K562 (cell line): ENCODE results near the gene TRMT1. TPM values are rescaled to one million over a fixed set of nuclear protein-coding genes. Genes with fewer than 3 reads are reported as not detected.

Source experiments
- BCOR ChIP-seq: fragments of 450-650 bp; IDR thresholded peaks from 2 replicates; pipeline ENCODE4 v1.6.1; 2016
- BHLHE40 ChIP-seq: IDR thresholded peaks from 2 replicates; pipeline ENCODE4 v1.6.1; 2011; ENCODE audit warnings: low read length, improper control_type of control experiment
- CBFA2T3 ChIP-seq: fragments of 450-650 bp; IDR thresholded peaks from 2 replicates; pipeline ENCODE4 v1.6.1; 2017
- CREM ChIP-seq: IDR thresholded peaks from 2 replicates; pipeline ENCODE4 v1.6.1; 2014; ENCODE audit warnings: antibody characterized with exemption, low read depth
- CXXC5 ChIP-seq: fragments of 250-450 bp; sonication (Bioruptor Pico); IDR thresholded peaks from 2 replicates; pipeline ENCODE4 v1.8.0; 2022; ENCODE audit warnings: inconsistent platforms, mild to moderate bottlenecking, moderate library complexity
- HDAC2 ChIP-seq: fragments of 450-650 bp; IDR thresholded peaks from 2 replicates; pipeline ENCODE4 v1.6.1; 2016; ENCODE audit warnings: mild to moderate bottlenecking
- HES1 ChIP-seq: fragments of 450-650 bp; IDR thresholded peaks from 2 replicates; pipeline ENCODE4 v1.6.1; 2016; ENCODE audit warnings: low read depth, mild to moderate bottlenecking, moderate library complexity
- KHSRP ChIP-seq: fragments of 450-650 bp; IDR thresholded peaks from 2 replicates; pipeline ENCODE4 v1.6.1; 2017
- L3MBTL2 ChIP-seq: fragments of 450-650 bp; IDR thresholded peaks from 2 replicates; pipeline ENCODE4 v1.6.1; 2016; ENCODE audit warnings: mild to moderate bottlenecking, moderate library complexity
- MEIS2 ChIP-seq: fragments of 450-650 bp; IDR thresholded peaks from 2 replicates; pipeline ENCODE4 v1.6.1; 2014; ENCODE audit warnings: mild to moderate bottlenecking; ENCODE audit not compliant: partially characterized antibody
- MNT ChIP-seq, 2 experiments: fragments of 450-650 bp; conservative IDR thresholded peaks; 2 replicates each; pipeline ENCODE4 v1.6.1; 2017; ENCODE audit warnings: mild to moderate bottlenecking in 2 of 2, moderate library complexity in 2 of 2
- MTA1 ChIP-seq: fragments of 450-650 bp; IDR thresholded peaks from 2 replicates; pipeline ENCODE4 v1.6.1; 2017; ENCODE audit warnings: borderline replicate concordance
- NONO ChIP-seq, 2 experiments: fragments of 200-400 bp in 1 of 2; fragments of 450-650 bp in 1 of 2; formaldehyde crosslinking in 1 of 2; IDR thresholded peaks; 2 replicates each; pipeline ENCODE4 v1.6.1; 2017; ENCODE audit warnings: low read depth in 2 of 2, mild to moderate bottlenecking in 2 of 2, moderate library complexity in 2 of 2, low read length in 1 of 2
- NR2F6 ChIP-seq: fragments of 450-650 bp; formaldehyde crosslinking; IDR thresholded peaks from 2 replicates; pipeline ENCODE4 v1.4.0; 2020; ENCODE audit warnings: mild to moderate bottlenecking
- PCBP1 ChIP-seq: fragments of 200-400 bp; formaldehyde crosslinking; IDR thresholded peaks from 2 replicates; pipeline ENCODE4 v1.6.1; 2018; ENCODE audit warnings: mild to moderate bottlenecking, low read depth, low read length; ENCODE audit not compliant: poor library complexity, severe bottlenecking
- PHF21A ChIP-seq: fragments of 450-650 bp; IDR thresholded peaks from 2 replicates; pipeline ENCODE4 v1.6.1; 2017; ENCODE audit warnings: low read depth, borderline replicate concordance
- PHF8 ChIP-seq: fragments of 200-600 bp; sonication (generic); IDR thresholded peaks from 2 replicates; pipeline ENCODE4 v1.6.1; 2012; ENCODE audit warnings: mixed run types, mild to moderate bottlenecking, inconsistent platforms, low read length, moderate library complexity, borderline replicate concordance
- RAD51 ChIP-seq: fragments of 450-650 bp; IDR thresholded peaks from 2 replicates; pipeline ENCODE4 v1.7.1; 2016; ENCODE audit warnings: low read depth, mild to moderate bottlenecking, borderline replicate concordance
- SRSF7 ChIP-seq: fragments of 200-400 bp; formaldehyde crosslinking; optimal IDR thresholded peaks from 2 replicates; pipeline ENCODE3; 2017; ENCODE audit warnings: mild to moderate bottlenecking, low read depth, low read length
- TBP ChIP-seq: optimal IDR thresholded peaks from 2 replicates; pipeline ENCODE3; 2011; ENCODE audit warnings: low read depth, low read length, improper control_type of control experiment
- ZNF57 ChIP-seq: fragments of 450-650 bp; formaldehyde crosslinking; IDR thresholded peaks from 2 replicates; pipeline ENCODE4 v1.4.0; 2020; ENCODE audit warnings: mild to moderate bottlenecking, moderate library complexity
- polyA plus RNA-seq, 8 experiments: library from polyadenylated mRNA; depleted of rRNA in 4 of 8; stranded (reverse) in 5 of 8; unstranded in 3 of 8; fragments of >200 nt; fragmentation: Nextera tagmentation in 2 of 8; fragmentation: Illumina TruSeq in 1 of 8; extraction: Ambion mirVana in 2 of 8; extraction: Trizol in 1 of 8; gene quantifications; 2 replicates each; pipeline versions ENCODE4 v1.2.1 to v1.2.3, GENCODE V29; 2011 to 2014; ENCODE audit warnings: inconsistent platforms in 1 of 8, missing spikeins in 1 of 8
- total RNA-seq, 7 experiments: library from RNA; depleted of rRNA in 6 of 7; stranded (reverse); fragments of >200 nt in 6 of 7; fragmentation: Illumina TruSeq in 2 of 7; extraction: Trizol in 2 of 7; gene quantifications; 2 replicates each; pipeline versions ENCODE4 v1.2.1 to v1.2.3, GENCODE V29; 2011 to 2021; ENCODE audit warnings: low replicate concordance in 1 of 7

TRMT1 gene
- total and polyA plus RNA-seq, 9 of the 15 experiments (the other 6 are each of a cell fraction or from before 2014, with no cell fraction given): 5.8 to 158 (median 54.3) TPM

GRCh38 chr19:13060964-13061927 lies 55.3 kb downstream of the TRMT1 start (continued):
- TF ChIP-seq MNT (conservative IDR thresholded peaks at IDR 0.05): peak in 1 of 2 experiments; percentile 50; a peak in 1 of 4 replicates
- TF ChIP-seq HDAC2: 0 out of 2 replicates have a peak, but pooled peaks have one; percentile 25
- 0 out of 2 replicates have a peak, but pooled peaks have one; percentile 22 for TF ChIP-seq MTA1
- peak; percentile 68 for TF ChIP-seq CREM
- TF ChIP-seq PHF21A: 0 out of 2 replicates have a peak, but pooled peaks have one; percentile 25
- TF ChIP-seq BCOR: 0 out of 2 replicates have a peak, but pooled peaks have one; percentile 25
- no peak for TF ChIP-seq MEIS2
- peak; percentile 7; the same call in 1 of the 2 replicates for TF ChIP-seq CBFA2T3
- peak; percentile 6; the same call in 1 of the 2 replicates for TF ChIP-seq PHF8
- TF ChIP-seq CXXC5: peak; percentile 66
- peak; percentile 56; the same call in 1 of the 2 replicates for TF ChIP-seq RAD51
- no peak for TF ChIP-seq PCBP1
- TF ChIP-seq NONO (IDR thresholded peaks at IDR 0.05; ENCODE audit: low read depth in 2 of 2, low read length in 1 of 2): peak in 1 of 2 experiments; percentile 19; a peak in 1 of 4 replicates
- TF ChIP-seq BHLHE40: peak; percentile 10; the same call in 1 of the 2 replicates
- no peak for TF ChIP-seq HES1
- no peak for TF ChIP-seq KHSRP
- TF ChIP-seq SRSF7: no peak
- no peak for TF ChIP-seq NR2F6 (CRISPR knock-in tag)
- 0 out of 2 replicates have a peak, but pooled peaks have one; percentile 26 for TF ChIP-seq L3MBTL2
- TF ChIP-seq TBP: no peak
- no peak for TF ChIP-seq ZNF57
- TF ChIP-seq, all 486 proteins: peak for 47
